Bronchial epithelial cell (primary cell): ENCODE measurements around the gene GLB1L3. TPM values are rescaled to one million over a fixed set of nuclear protein-coding genes. Genes with fewer than 3 reads are reported as not detected.

ENCODE experiments used
- DNase-seq: peaks from one replicate; pipeline ENCODE4 v3.0.0-alpha.2; 2010; ENCODE audit warnings: low read depth
- FAIRE-seq: peaks from 2 replicates; lab custom pipeline; 2011; peaks lifted over from hg19 to GRCh38; lab: Jason Lieb, UNC
- H3K27me3 ChIP-seq: 2 replicates; pipeline ENCODE4 v1.5.1; 2011; ENCODE audit warnings: low read length; ENCODE audit not compliant: control insufficient read depth, insufficient read depth
- H3K36me3 ChIP-seq: 2 replicates; pipeline ENCODE4 v1.5.1; 2011; ENCODE audit warnings: low read length; ENCODE audit not compliant: control insufficient read depth, insufficient read depth
- H3K4me3 ChIP-seq: 2 replicates; pipeline ENCODE4 v1.5.1; 2011; ENCODE audit warnings: mild to moderate bottlenecking, low read depth, low read length, control low read depth
- total RNA-seq: library from RNA; depleted of rRNA; stranded (reverse); fragments of >200 nt; gene quantifications from 2 replicates; pipeline ENCODE4 v1.2.1, GENCODE V29; 2014
- TF ChIP-seq, protein P1 (sequence below): IDR thresholded peaks from 2 replicates; pipeline ENCODE4 v1.5.1; 2011; ENCODE audit warnings: mild to moderate bottlenecking, moderate library complexity, low read length, control low read depth, inconsistent platforms; ENCODE audit not compliant: insufficient read depth, severe bottlenecking

The GLB1L3 gene
- total RNA-seq, 1 donor from 2014 or later: 2.1 TPM

DNA sequence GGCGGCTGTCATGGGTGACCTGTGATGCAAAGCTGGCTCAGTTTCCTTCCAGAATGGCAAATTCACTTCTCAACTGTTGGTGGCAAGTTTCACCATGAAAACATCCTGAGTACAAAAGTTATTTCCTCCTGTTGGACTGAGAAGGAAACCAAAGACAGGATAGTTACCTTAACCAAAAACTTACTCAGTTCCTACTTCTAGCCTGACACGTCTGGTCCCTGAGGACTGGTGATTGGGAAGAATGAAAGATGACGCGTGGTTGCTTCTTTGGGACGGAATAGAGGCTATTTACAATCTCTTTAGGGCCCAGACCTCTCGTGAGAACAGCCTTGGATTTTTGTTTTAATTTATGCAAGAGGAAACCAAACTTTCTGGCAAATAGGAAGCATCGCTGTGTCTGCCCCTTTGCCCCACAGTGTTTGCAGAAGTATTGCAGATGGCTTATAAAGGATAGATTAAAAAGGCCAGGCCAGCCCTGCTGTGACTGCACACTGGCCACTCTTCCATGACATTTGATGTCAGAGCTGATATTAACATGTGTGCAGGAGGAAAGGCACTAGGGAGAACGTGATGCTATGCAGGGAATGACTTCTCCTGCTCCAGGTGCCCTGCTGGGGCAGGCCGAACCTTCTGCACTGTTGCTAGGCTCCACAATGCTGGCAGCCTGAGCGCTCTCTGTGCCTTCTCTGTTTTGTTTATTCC is 44.1 kb upstream of the GLB1L3 start:
- no peaks in the 10 kb centered on the region for H3K36me3 ChIP-seq
- no peak overlapping the region for H3K4me3 ChIP-seq
- no peaks in the 10 kb centered on the region for H3K27me3 ChIP-seq
- TF ChIP-seq, protein P1, sequence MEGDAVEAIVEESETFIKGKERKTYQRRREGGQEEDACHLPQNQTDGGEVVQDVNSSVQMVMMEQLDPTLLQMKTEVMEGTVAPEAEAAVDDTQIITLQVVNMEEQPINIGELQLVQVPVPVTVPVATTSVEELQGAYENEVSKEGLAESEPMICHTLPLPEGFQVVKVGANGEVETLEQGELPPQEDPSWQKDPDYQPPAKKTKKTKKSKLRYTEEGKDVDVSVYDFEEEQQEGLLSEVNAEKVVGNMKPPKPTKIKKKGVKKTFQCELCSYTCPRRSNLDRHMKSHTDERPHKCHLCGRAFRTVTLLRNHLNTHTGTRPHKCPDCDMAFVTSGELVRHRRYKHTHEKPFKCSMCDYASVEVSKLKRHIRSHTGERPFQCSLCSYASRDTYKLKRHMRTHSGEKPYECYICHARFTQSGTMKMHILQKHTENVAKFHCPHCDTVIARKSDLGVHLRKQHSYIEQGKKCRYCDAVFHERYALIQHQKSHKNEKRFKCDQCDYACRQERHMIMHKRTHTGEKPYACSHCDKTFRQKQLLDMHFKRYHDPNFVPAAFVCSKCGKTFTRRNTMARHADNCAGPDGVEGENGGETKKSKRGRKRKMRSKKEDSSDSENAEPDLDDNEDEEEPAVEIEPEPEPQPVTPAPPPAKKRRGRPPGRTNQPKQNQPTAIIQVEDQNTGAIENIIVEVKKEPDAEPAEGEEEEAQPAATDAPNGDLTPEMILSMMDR: no peak
- no peak for DNase-seq
- no peak for FAIRE-seq

DNA sequence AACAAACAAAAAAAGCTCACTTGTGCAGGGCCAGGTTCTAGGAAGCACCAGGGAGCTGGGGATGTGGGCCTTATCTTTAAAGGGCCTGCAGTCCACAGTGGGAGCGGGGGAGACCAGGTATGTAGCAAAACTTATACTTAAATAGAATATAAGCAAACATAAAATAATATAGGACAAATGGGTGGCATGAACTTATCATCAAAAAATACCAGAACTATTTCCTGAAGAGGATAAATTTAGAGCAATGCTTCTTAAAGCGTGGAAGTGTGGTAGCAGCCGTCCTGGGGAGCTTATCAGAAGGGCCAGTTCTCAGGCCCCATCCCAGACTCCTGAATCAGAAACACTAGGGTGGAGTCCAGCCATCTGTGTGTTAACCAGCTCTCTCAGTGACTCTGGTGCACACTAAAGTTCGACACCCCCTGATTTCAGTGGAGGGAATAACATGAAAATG is 42.4 kb upstream of the GLB1L3 start:
- TF ChIP-seq, protein P1: no peak
- Histone ChIP-seq H3K27me3 (no peaks in the 10 kb centered on the region), H3K36me3 (no peaks in the 10 kb centered on the region), H3K4me3 (no peak overlapping the region)
- FAIRE-seq (no peak), DNase-seq (no peak)

DNA sequence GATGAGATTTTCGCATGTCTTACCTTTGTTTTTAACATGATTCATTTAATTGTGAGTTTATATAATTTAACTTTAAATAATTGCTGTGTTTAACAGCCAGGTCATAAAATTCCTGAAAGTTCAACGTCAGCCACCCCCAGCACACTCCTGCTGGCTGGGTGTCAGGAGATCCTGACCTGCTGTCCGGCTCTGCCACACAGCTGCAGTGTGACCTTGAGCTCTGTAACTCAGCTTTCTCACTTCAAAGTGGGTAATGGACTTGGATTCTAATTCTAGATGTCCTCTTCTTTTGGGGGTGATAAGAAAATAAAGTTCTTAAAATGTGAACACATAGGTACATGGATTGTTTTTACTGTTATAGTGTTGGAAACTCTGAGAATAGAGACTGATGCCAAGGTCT is 40.8 kb upstream of the GLB1L3 start:
- H3K4me3 ChIP-seq: no peak overlapping the region
- FAIRE-seq (no peak), DNase-seq (no peak)
- TF ChIP-seq, protein P1: no peak
- H3K27me3 ChIP-seq: no peaks in the 10 kb centered on the region
- H3K36me3 ChIP-seq: no peaks in the 10 kb centered on the region

DNA sequence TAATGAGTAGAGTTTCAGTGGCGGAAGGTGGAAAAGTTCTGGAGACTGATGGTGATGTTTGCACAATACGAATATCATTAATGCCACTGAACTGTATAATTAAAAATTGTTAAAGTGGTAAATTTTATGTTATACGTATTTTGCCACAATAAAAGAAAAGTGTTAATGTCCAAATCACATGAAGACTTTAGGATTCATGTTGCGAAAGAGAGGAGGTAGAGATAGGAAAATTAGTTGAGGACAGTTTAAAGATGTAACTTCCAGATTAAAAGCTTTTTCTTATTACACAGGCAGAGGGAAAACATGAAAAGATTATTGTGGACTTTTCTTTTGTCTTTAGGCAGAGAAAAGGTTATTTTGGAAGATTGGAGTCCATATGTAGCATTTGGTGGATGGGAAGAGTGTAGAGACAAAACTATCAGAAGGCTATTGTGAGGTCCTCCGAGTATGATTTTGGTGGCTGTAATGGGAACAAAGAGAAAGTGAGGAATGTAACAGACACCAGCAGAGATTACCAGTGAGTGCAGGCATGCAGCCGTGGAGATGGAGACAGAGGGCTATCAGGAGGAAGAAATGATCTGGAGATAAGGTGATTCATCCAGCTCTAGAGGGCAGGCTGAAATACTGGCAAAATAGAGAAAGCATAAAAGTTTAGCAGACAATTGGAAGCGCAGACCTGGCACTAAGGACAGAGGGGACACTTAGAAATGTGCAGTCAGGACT is 39.2 kb upstream of the GLB1L3 start:
- TF ChIP-seq, protein P1: no peak
- H3K27me3 ChIP-seq: no peaks in the 10 kb centered on the region
- H3K4me3 ChIP-seq: no peak overlapping the region
- DNase-seq: no peak
- H3K36me3 ChIP-seq: peaks cover 2% of the 10 kb centered on the region
- FAIRE-seq: no peak

DNA sequence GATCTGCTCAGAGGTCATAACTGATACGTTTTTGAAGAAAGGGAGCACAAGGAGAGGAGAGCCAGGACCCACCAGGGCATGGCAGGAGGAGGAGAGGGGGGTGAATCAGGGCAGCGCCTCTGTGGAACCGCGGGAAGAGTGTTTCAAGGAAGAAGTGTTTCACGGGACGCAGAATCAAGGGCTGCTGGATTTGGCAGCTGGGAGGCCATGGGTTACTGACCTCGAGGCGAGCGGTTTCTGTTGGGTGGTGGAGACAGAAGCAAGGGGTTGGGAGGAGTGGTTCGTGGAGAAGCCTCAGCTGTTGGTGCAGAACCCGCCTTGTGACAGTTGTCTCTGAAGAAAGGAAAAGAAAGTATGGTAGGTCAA is 38.6 kb upstream of the GLB1L3 start:
- DNase-seq (no peak), FAIRE-seq (no peak)
- H3K36me3 ChIP-seq: peaks cover 2% of the 10 kb centered on the region

More for the DNA sequence above, 38.6 kb upstream of the GLB1L3 start:
- TF ChIP-seq, protein P1: no peak
- no peak overlapping the region for H3K4me3 ChIP-seq
- H3K27me3 ChIP-seq: no peaks in the 10 kb centered on the region
